Hepatocyte (in vitro differentiated cells): ENCODE results near the gene MRPL39. TPM values are rescaled to one million over a fixed set of nuclear protein-coding genes. Genes with fewer than 3 reads are reported as not detected.

Experiments
- DNase-seq: peaks from one replicate; pipeline ENCODE4 v3.0.0-alpha.2; 2016; ENCODE audit warnings: low spot score
- H2AFZ ChIP-seq: fragments of 200-600 bp; sonication (generic); 2 replicates; pipeline ENCODE4 v1.6.0; 2016; ENCODE audit warnings: antibody characterized with exemption, mild to moderate bottlenecking
- H3K27ac ChIP-seq: fragments of 200-600 bp; sonication (generic); 2 replicates; pipeline ENCODE4 v1.5.1; 2016; ENCODE audit warnings: mild to moderate bottlenecking
- H3K27me3 ChIP-seq: fragments of 200-600 bp; sonication (generic); 2 replicates; pipeline ENCODE4 v1.6.1; 2016
- H3K36me3 ChIP-seq: fragments of 200-600 bp; sonication (generic); replicated peaks from 2 replicates; pipeline ENCODE4 v1.5.1; 2016; ENCODE audit warnings: low read depth; ENCODE audit not compliant: insufficient read depth
- H3K4me1 ChIP-seq: fragments of 200-600 bp; sonication (generic); 2 replicates; pipeline ENCODE4 v1.5.1; 2016; ENCODE audit warnings: mild to moderate bottlenecking, moderate library complexity; ENCODE audit not compliant: insufficient read depth
- H3K4me2 ChIP-seq: fragments of 200-600 bp; sonication (generic); 2 replicates; pipeline ENCODE4 v1.6.0; 2016
- H3K4me3 ChIP-seq: fragments of 200-600 bp; sonication (generic); 2 replicates; pipeline ENCODE4 v1.5.1; 2016; ENCODE audit warnings: mild to moderate bottlenecking
- H3K79me2 ChIP-seq: fragments of 200-600 bp; sonication (generic); 2 replicates; pipeline ENCODE4 v1.6.0; 2017; ENCODE audit warnings: mild to moderate bottlenecking
- H3K9me2 ChIP-seq: fragments of 200-600 bp; sonication (generic); replicated peaks from 2 replicates; pipeline ENCODE4 v1.6.0; 2017; ENCODE audit warnings: mild to moderate bottlenecking; ENCODE audit not compliant: insufficient read depth
- H3K9me3 ChIP-seq: fragments of 200-600 bp; sonication (generic); 2 replicates; pipeline ENCODE4 v1.5.1; 2016; ENCODE audit warnings: low read depth, mild to moderate bottlenecking
- H4K20me1 ChIP-seq: fragments of 200-600 bp; sonication (generic); 2 replicates; pipeline ENCODE4 v1.6.0; 2016; ENCODE audit warnings: mild to moderate bottlenecking; ENCODE audit not compliant: insufficient read depth, poor library complexity, severe bottlenecking
- EZH2 ChIP-seq: fragments of 200-600 bp; sonication (generic); IDR thresholded peaks from 2 replicates; pipeline ENCODE4 v1.6.1; 2016; ENCODE audit warnings: antibody characterized with exemption, mild to moderate bottlenecking, borderline replicate concordance
- EZH2phosphoT487 ChIP-seq: fragments of 200-600 bp; sonication (generic); IDR thresholded peaks from one replicate; pipeline ENCODE4 v1.6.1; 2018; ENCODE audit warnings: antibody characterized with exemption, mild to moderate bottlenecking, low read depth, moderate library complexity; ENCODE audit not compliant: unreplicated experiment, severe bottlenecking
- WGBS: methylation state at CpG from one replicate; pipeline ENCODE4 v1.1.6; 2016; ENCODE audit warnings: low lambda C conversion rate; ENCODE audit errors: missing lambda C conversion rate; 5-methylcytosine and 5-hydroxymethylcytosine counted together
- polyA plus RNA-seq: library from polyadenylated mRNA; unstranded; fragments of >200 nt; fragmentation: Nextera tagmentation; extraction: Ambion mirVana; gene quantifications from 2 replicates; pipeline ENCODE4 v1.2.1, GENCODE V29; 2016
- total RNA-seq: library from RNA; depleted of rRNA; stranded (reverse); fragments of >200 nt; gene quantifications from 2 replicates; pipeline ENCODE4 v1.2.3, GENCODE V29; 2014
- TF ChIP-seq, protein P1 (sequence below): fragments of 200-600 bp; sonication (generic); IDR thresholded peaks from 2 replicates; pipeline ENCODE4 v1.5.1; 2016; ENCODE audit warnings: antibody characterized with exemption, mild to moderate bottlenecking; ENCODE audit not compliant: poor library complexity

Gene MRPL39
- total and polyA plus RNA-seq, 2 experiments from 2014 or later: 27.4 to 43.0 TPM

- TF ChIP-seq, protein P1, sequence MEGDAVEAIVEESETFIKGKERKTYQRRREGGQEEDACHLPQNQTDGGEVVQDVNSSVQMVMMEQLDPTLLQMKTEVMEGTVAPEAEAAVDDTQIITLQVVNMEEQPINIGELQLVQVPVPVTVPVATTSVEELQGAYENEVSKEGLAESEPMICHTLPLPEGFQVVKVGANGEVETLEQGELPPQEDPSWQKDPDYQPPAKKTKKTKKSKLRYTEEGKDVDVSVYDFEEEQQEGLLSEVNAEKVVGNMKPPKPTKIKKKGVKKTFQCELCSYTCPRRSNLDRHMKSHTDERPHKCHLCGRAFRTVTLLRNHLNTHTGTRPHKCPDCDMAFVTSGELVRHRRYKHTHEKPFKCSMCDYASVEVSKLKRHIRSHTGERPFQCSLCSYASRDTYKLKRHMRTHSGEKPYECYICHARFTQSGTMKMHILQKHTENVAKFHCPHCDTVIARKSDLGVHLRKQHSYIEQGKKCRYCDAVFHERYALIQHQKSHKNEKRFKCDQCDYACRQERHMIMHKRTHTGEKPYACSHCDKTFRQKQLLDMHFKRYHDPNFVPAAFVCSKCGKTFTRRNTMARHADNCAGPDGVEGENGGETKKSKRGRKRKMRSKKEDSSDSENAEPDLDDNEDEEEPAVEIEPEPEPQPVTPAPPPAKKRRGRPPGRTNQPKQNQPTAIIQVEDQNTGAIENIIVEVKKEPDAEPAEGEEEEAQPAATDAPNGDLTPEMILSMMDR: no peak
- no peak for TF ChIP-seq EZH2
- no peak for TF ChIP-seq EZH2phosphoT487
- H3K4me1 ChIP-seq: no peaks in the 10 kb centered on the region
- no peaks in the 10 kb centered on the region for H3K9me3 ChIP-seq
- no peaks in the 10 kb centered on the region for H3K36me3 ChIP-seq
- H3K27me3 ChIP-seq: no peaks in the 10 kb centered on the region
- H3K9me2 ChIP-seq: no peaks in the 10 kb centered on the region
- DNase-seq: no peak
- no peak overlapping the region for H3K4me2 ChIP-seq
- no peak overlapping the region for H3K4me3 ChIP-seq
- no peak overlapping the region for H2AFZ ChIP-seq
- no peaks in the 10 kb centered on the region for H4K20me1 ChIP-seq
- WGBS: 80% methylated on average over 4 of the region's 4 CpGs
- no peak overlapping the region for H3K27ac ChIP-seq
- no peaks in the 10 kb centered on the region for H3K79me2 ChIP-seq
Observed at GRCh38 chr21:25624511-25624910, 17.2 kb upstream of the MRPL39 start.

DNA sequence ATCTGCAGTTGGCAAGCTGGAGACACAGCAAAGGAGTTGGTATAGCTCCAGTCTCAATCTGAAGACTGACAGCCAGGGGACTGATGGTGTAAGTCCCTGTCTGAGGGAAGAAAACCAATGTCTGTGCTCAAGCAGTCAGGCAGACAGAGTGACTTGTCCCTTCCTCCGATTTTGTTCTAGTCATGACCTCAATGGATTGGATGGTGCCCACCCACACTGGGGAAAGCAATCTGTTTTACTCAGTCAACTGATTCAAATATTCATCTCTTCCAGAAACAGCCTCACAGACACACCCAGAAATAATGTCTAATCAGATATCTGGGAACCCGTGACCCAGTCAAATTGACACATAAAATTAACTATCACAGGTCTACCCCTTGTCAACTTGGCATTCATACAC, 11.9 kb upstream of the MRPL39 start:
- 84% methylated on average over 2 of the region's 2 CpGs for WGBS
- no peak overlapping the region for H2AFZ ChIP-seq
- H3K4me1 ChIP-seq: no peaks in the 10 kb centered on the region
- no peaks in the 10 kb centered on the region for H3K9me2 ChIP-seq
- DNase-seq: no peak
- TF ChIP-seq EZH2phosphoT487: no peak
- TF ChIP-seq EZH2: no peak
- TF ChIP-seq, protein P1: no peak
- H3K9me3 ChIP-seq: no peaks in the 10 kb centered on the region
- H3K79me2 ChIP-seq: no peaks in the 10 kb centered on the region
- H3K4me3 ChIP-seq: no peak overlapping the region
- no peaks in the 10 kb centered on the region for H3K27me3 ChIP-seq
- no peak overlapping the region for H3K4me2 ChIP-seq
- H3K36me3 ChIP-seq: no peaks in the 10 kb centered on the region
- no peak overlapping the region for H3K27ac ChIP-seq
- H4K20me1 ChIP-seq: no peaks in the 10 kb centered on the region

- 91% methylated on average over 3 of the region's 3 CpGs for WGBS
Observed at GRCh38 chr21:25615880-25616279, 8.6 kb upstream of the MRPL39 start.

More at GRCh38 chr21:25615880-25616279, 8.6 kb upstream of the MRPL39 start:
- no peaks in the 10 kb centered on the region for H3K4me1 ChIP-seq
- H3K9me3 ChIP-seq: no peaks in the 10 kb centered on the region
- no peak for DNase-seq
- no peaks in the 10 kb centered on the region for H3K27me3 ChIP-seq
- no peaks in the 10 kb centered on the region for H3K79me2 ChIP-seq
- H3K36me3 ChIP-seq: no peaks in the 10 kb centered on the region
- no peak overlapping the region for H3K4me2 ChIP-seq
- no peak overlapping the region for H2AFZ ChIP-seq
- H3K4me3 ChIP-seq: no peak overlapping the region
- TF ChIP-seq EZH2 (no peak), EZH2phosphoT487 (no peak)
- TF ChIP-seq, protein P1: no peak
- no peak overlapping the region for H3K27ac ChIP-seq
- no peaks in the 10 kb centered on the region for H3K9me2 ChIP-seq
- no peaks in the 10 kb centered on the region for H4K20me1 ChIP-seq
